ENCODE results near the gene TMEM174.

The TMEM174 gene

GRCh38 chr5:73154208-73155006 lies 18.6 kb upstream of the TMEM174 start:
- no peak for DNase-seq

- no peak for DNase-seq
These were observed 17.4 kb upstream of the TMEM174 start for GRCh38 chr5:73155271-73156222.

GRCh38 chr5:73157414-73158303 lies 15.3 kb upstream of the TMEM174 start:
- no peak for DNase-seq

- no peak for DNase-seq
These were observed 14.7 kb upstream of the TMEM174 start for GRCh38 chr5:73158313-73158712.

- DNase-seq = no peak
These were observed 12.7 kb upstream of the TMEM174 start for GRCh38 chr5:73160239-73160671.

- no peak for DNase-seq
These were observed 2.5 kb upstream of the TMEM174 start for GRCh38 chr5:73170522-73170921.

- no peak for DNase-seq
These were observed 1.5 kb upstream of the TMEM174 start for GRCh38 chr5:73171495-73171894.

- no peak for DNase-seq
These were observed 1.3 kb downstream of the TMEM174 start for GRCh38 chr5:73174100-73174815.

- DNase-seq = no peak
These were observed 3.3 kb downstream of the TMEM174 start for GRCh38 chr5:73176250-73176649.

GRCh38 chr5:73178265-73178664 lies 5.3 kb downstream of the TMEM174 start:
- no peak for DNase-seq

- DNase-seq = no peak
These were observed 6.7 kb downstream of the TMEM174 start for GRCh38 chr5:73179730-73180129.

GRCh38 chr5:73180566-73180965 lies 7.6 kb downstream of the TMEM174 start:
- no peak for DNase-seq

GRCh38 chr5:73182307-73182706 lies 9.3 kb downstream of the TMEM174 start:
- DNase-seq = no peak

GRCh38 chr5:73183000-73183399 lies 10.0 kb downstream of the TMEM174 start:
- DNase-seq = no peak

- peak; percentile 10 for DNase-seq
These were observed 10.5 kb downstream of the TMEM174 start for GRCh38 chr5:73183481-73183891.

- DNase-seq = no peak
These were observed 14.0 kb downstream of the TMEM174 start for GRCh38 chr5:73186976-73187375.

GRCh38 chr5:73188764-73189531 lies 16.0 kb downstream of the TMEM174 start:
- DNase-seq = no peak

GRCh38 chr5:73189871-73190376 lies 16.9 kb downstream of the TMEM174 start:
- no peak for DNase-seq

- no peak for DNase-seq
These were observed 19.4 kb downstream of the TMEM174 start for GRCh38 chr5:73192370-73192769.

GRCh38 chr5:73193592-73193991 lies 20.6 kb downstream of the TMEM174 start:
- DNase-seq = no peak

GRCh38 chr5:73196201-73196600 lies 23.2 kb downstream of the TMEM174 start:
- no peak for DNase-seq
